HepG2 (cell line): Measurements from ENCODE around the gene TBC1D4. TPM values are rescaled to one million over a fixed set of nuclear protein-coding genes. Genes with fewer than 3 reads are reported as not detected.
A peak's percentile ranks its signal among the peaks of the same experiment; 100 is the strongest.

Experiments
- FIP1L1 ChIP-seq: fragments of 200-400 bp; formaldehyde crosslinking; IDR thresholded peaks from 2 replicates; pipeline ENCODE4 v1.6.1; 2018; ENCODE audit warnings: low read depth, mild to moderate bottlenecking, low read length, moderate library complexity, borderline replicate concordance; ENCODE audit not compliant: insufficient read depth
- FUBP1 ChIP-seq: sonication (generic); formaldehyde crosslinking; IDR thresholded peaks from 2 replicates; pipeline ENCODE4 v1.5.1; 2020; ENCODE audit warnings: missing genetic modification reagents, mild to moderate bottlenecking, borderline replicate concordance
- HNRNPL ChIP-seq: fragments of 200-400 bp; formaldehyde crosslinking; IDR thresholded peaks from 2 replicates; pipeline ENCODE4 v1.6.1; 2017; ENCODE audit warnings: mild to moderate bottlenecking, low read depth, low read length
- KDM5A ChIP-seq: fragments of 200-600 bp; sonication (generic); IDR thresholded peaks from 2 replicates; pipeline ENCODE4 v1.7.0; 2018; ENCODE audit warnings: antibody characterized with exemption, mild to moderate bottlenecking, low read length, borderline replicate concordance
- LCORL ChIP-seq, 2 experiments: fragments of 450-650 bp in 1 of 2; sonication (generic) in 1 of 2; formaldehyde crosslinking in 1 of 2; IDR thresholded peaks; 2 replicates each; pipeline versions ENCODE4 v1.5.0 to v1.6.1; 2017 to 2020; ENCODE audit warnings: antibody characterized with exemption in 1 of 2, missing genetic modification reagents in 1 of 2
- MXI1 ChIP-seq: IDR thresholded peaks from 3 replicates; pipeline ENCODE4 v1.6.1; 2012; ENCODE audit warnings: low read depth, low read length, inconsistent platforms, borderline replicate concordance
- POGZ ChIP-seq: sonication (generic); formaldehyde crosslinking; IDR thresholded peaks from 2 replicates; pipeline ENCODE4 v1.4.0; 2020; ENCODE audit warnings: mild to moderate bottlenecking, missing genetic modification reagents
- RARG ChIP-seq: sonication (generic); formaldehyde crosslinking; IDR thresholded peaks from 2 replicates; pipeline ENCODE4 v1.4.0; 2020; ENCODE audit warnings: low read depth, mild to moderate bottlenecking, missing genetic modification reagents
- RBFOX2 ChIP-seq: fragments of 200-400 bp; formaldehyde crosslinking; IDR thresholded peaks from 2 replicates; pipeline ENCODE4 v1.6.1; 2017; ENCODE audit warnings: low read depth, mild to moderate bottlenecking, low read length
- STAT5B ChIP-seq: sonication (generic); formaldehyde crosslinking; IDR thresholded peaks from 2 replicates; pipeline ENCODE4 v1.4.0; 2020; ENCODE audit warnings: missing genetic modification reagents
- SUZ12 ChIP-seq: fragments of 150-350 bp; IDR thresholded peaks from 2 replicates; pipeline ENCODE4 v1.6.1; 2014; ENCODE audit warnings: low read depth, low read length
- TARDBP ChIP-seq: sonication (generic); formaldehyde crosslinking; IDR thresholded peaks from 2 replicates; pipeline ENCODE4 v1.8.0; 2022; ENCODE audit warnings: mild to moderate bottlenecking, missing genetic modification reagents
- ZBTB7A ChIP-seq: sonication (generic); formaldehyde crosslinking; IDR thresholded peaks from 2 replicates; pipeline ENCODE4 v1.8.0; 2022; ENCODE audit warnings: mild to moderate bottlenecking, missing genetic modification reagents
- ZBTB7B ChIP-seq: sonication (generic); formaldehyde crosslinking; IDR thresholded peaks from 2 replicates; pipeline ENCODE4 v1.4.0; 2020; ENCODE audit warnings: missing genetic modification reagents
- ZC3H13 ChIP-seq: sonication (generic); formaldehyde crosslinking; IDR thresholded peaks from 2 replicates; pipeline ENCODE4 v1.8.1; 2023; ENCODE audit warnings: mild to moderate bottlenecking, missing genetic modification reagents, moderate library complexity
- ZFP91 ChIP-seq: sonication (generic); formaldehyde crosslinking; IDR thresholded peaks from 2 replicates; pipeline ENCODE4 v1.9.0; 2022; ENCODE audit warnings: missing genetic modification reagents, mild to moderate bottlenecking, borderline replicate concordance
- ZFX ChIP-seq: sonication (generic); formaldehyde crosslinking; IDR thresholded peaks from 2 replicates; pipeline ENCODE4 v1.4.0; 2020; ENCODE audit warnings: mild to moderate bottlenecking, low read depth, missing genetic modification reagents, moderate library complexity
- ZNF121 ChIP-seq: sonication (generic); formaldehyde crosslinking; IDR thresholded peaks from 2 replicates; pipeline ENCODE4 v1.5.0; 2020; ENCODE audit warnings: mild to moderate bottlenecking, missing genetic modification reagents
- ZNF354B ChIP-seq: sonication (generic); formaldehyde crosslinking; IDR thresholded peaks from 2 replicates; pipeline ENCODE4 v1.8.0; 2022; ENCODE audit warnings: mild to moderate bottlenecking, missing genetic modification reagents
- ZNF441 ChIP-seq: sonication (generic); formaldehyde crosslinking; IDR thresholded peaks from 2 replicates; pipeline ENCODE4 v1.7.0; 2021; ENCODE audit warnings: missing genetic modification reagents, borderline replicate concordance
- ZNF607 ChIP-seq: sonication (generic); formaldehyde crosslinking; IDR thresholded peaks from 2 replicates; pipeline ENCODE4 v1.5.1; 2020; ENCODE audit warnings: missing genetic modification reagents, mild to moderate bottlenecking, borderline replicate concordance
- polyA plus RNA-seq, 8 experiments: library from polyadenylated mRNA; depleted of rRNA in 3 of 8; stranded (reverse) in 7 of 8; unstranded in 1 of 8; fragments of >200 nt; fragmentation: Illumina TruSeq in 4 of 8; extraction: Trizol in 4 of 8; gene quantifications; 2 replicates each; pipeline versions ENCODE4 v1.2.1 to v1.2.3, GENCODE V29; 2011 to 2016; ENCODE audit warnings: low read depth in 4 of 8, missing spikeins in 1 of 8, mixed read lengths in 1 of 8; ENCODE audit not compliant: insufficient read depth in 1 of 8
- total RNA-seq, 5 experiments: library from RNA; depleted of rRNA; stranded (reverse); fragments of >200 nt; fragmentation: Illumina TruSeq; extraction: Trizol; gene quantifications; 2 replicates each; pipeline ENCODE4 v1.2.3, GENCODE V29; 2016; ENCODE audit warnings: low read depth in 1 of 5
- TF ChIP-seq, protein P1 (sequence below): sonication (generic); formaldehyde crosslinking; IDR thresholded peaks from 2 replicates; pipeline ENCODE4 v1.5.1; 2020; ENCODE audit warnings: missing genetic modification reagents, mild to moderate bottlenecking, borderline replicate concordance

Gene TBC1D4
- total and polyA plus RNA-seq, 2 of the 13 experiments (the other 11 are each of a cell fraction or from before 2014, with no cell fraction given), result 35.9 to 64.4 TPM

- TF ChIP-seq ZFP91 (CRISPR knock-in tag) (0 out of 2 replicates have a peak, but pooled peaks have one; percentile 18), MXI1 (peak; percentile 13; the same call in 1 of the 3 replicates), ZBTB7A (CRISPR knock-in tag) (0 out of 2 replicates have a peak, but pooled peaks have one; percentile 15), ZNF121 (CRISPR knock-in tag) (peak; percentile 1; the same call in 1 of the 2 replicates), ZC3H13 (peak; percentile 15), RARG (CRISPR knock-in tag) (no peak), KDM5A (peak; percentile 18; the same call in 1 of the 2 replicates), ZBTB7B (peak; percentile 52; the same call in 1 of the 2 replicates), SUZ12 (no peak), LCORL (IDR thresholded peaks at IDR 0.05) (no peak), LCORL (CRISPR knock-in tag; IDR thresholded peaks at IDR 0.05) (0 out of 2 replicates have a peak, but pooled peaks have one; percentile 14), HNRNPL (0 out of 2 replicates have a peak, but pooled peaks have one; percentile 54), STAT5B (CRISPR knock-in tag) (no peak), FUBP1 (CRISPR knock-in tag) (no peak), ZNF354B (CRISPR knock-in tag) (0 out of 2 replicates have a peak, but pooled peaks have one; percentile 78), POGZ (CRISPR knock-in tag) (peak; percentile 9; the same call in 1 of the 2 replicates), ZFX (CRISPR knock-in tag) (peak; percentile 31; the same call in 1 of the 2 replicates), ZNF441 (CRISPR knock-in tag) (no peak), TARDBP (CRISPR knock-in tag) (no peak), RBFOX2 (peak; percentile 90), FIP1L1 (peak; percentile 14; the same call in 1 of the 2 replicates), ZNF607 (CRISPR knock-in tag) (peak; percentile 17; the same call in 1 of the 2 replicates)
- TF ChIP-seq, protein P1, sequence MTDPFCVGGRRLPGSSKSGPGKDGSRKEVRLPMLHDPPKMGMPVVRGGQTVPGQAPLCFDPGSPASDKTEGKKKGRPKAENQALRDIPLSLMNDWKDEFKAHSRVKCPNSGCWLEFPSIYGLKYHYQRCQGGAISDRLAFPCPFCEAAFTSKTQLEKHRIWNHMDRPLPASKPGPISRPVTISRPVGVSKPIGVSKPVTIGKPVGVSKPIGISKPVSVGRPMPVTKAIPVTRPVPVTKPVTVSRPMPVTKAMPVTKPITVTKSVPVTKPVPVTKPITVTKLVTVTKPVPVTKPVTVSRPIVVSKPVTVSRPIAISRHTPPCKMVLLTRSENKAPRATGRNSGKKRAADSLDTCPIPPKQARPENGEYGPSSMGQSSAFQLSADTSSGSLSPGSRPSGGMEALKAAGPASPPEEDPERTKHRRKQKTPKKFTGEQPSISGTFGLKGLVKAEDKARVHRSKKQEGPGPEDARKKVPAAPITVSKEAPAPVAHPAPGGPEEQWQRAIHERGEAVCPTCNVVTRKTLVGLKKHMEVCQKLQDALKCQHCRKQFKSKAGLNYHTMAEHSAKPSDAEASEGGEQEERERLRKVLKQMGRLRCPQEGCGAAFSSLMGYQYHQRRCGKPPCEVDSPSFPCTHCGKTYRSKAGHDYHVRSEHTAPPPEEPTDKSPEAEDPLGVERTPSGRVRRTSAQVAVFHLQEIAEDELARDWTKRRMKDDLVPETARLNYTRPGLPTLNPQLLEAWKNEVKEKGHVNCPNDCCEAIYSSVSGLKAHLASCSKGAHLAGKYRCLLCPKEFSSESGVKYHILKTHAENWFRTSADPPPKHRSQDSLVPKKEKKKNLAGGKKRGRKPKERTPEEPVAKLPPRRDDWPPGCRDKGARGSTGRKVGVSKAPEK (CRISPR knock-in tag), result no peak
Measured at GRCh38 chr13:75481176-75482069, 546 bp downstream of the TBC1D4 start (continued).
